ENCODE results near the gene MEI4. TPM values are rescaled to one million over a fixed set of nuclear protein-coding genes. Genes with fewer than 3 reads are reported as not detected.

MEI4 gene
- total and polyA plus RNA-seq, 10 of the 15 experiments (the other 5 are each of a cell fraction or from before 2014, with no cell fraction given): 0.03 to 0.04 (median 0.03) TPM; not detected in 7

DNA sequence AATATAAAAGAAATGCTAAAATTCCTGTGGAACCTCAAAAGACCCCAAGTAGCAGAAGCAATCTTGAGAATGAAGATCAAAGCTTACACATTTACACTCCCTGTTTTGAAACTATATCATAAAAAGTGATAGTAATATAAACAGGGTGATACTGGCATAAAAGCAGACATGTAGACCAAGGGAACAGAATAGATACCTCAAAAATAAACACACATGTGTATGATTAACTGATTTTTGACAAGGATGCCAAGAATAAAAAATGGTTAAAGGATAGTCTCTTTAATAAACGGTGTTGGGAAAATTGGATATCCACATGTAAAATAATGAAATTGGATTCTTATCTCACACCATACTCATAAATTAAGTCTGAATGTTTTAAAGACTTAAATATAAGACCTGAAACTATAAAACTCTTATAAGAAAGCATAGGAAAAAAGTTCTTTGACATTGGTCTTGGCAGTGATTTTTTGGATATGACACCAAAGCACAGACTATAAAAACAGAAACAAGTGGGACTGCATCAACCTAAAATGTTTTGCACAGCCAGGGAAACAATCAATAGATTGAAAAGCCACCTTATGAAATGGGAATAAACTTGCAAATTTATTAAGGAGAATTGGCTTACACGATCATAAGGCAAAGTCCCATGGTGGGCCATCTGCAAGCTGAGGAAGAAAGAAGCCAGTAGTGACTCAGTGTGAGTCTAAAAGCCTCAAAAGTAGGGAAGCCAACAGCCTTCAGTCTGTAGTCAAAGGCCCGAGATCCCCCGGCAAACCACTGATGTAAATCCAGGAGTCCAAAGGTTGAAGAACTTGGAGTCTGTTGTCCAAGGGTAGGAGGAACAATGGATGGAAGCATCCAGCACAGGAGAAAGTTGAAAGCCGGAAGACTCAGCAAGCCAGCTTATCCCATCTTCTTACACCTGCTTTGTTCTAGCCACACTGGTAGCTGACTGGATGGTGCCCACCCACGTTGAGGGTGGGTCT lies 144.3 kb downstream of the MEI4 start:
- Histone ChIP-seq H3K27ac (ENCODE audit: control insufficient read depth, insufficient read depth) (no peak overlapping the region), H4K20me1 (ENCODE audit: control insufficient read depth, insufficient read depth) (no peaks in the 10 kb centered on the region), H3K4me2 (ENCODE audit: control insufficient read depth, insufficient read depth) (no peak overlapping the region), H3K4me1 (ENCODE audit: control insufficient read depth, insufficient read depth, low read length) (no peaks in the 10 kb centered on the region), H3K9ac (ENCODE audit: control insufficient read depth, insufficient read depth, low read length) (no peak overlapping the region), H3K27me3 (replicated peaks in 1 of 2; ENCODE audit: control insufficient read depth in 2 of 2, insufficient read depth in 2 of 2, low read length in 1 of 2) (no peaks in the 10 kb centered on the region), H3K79me2 (ENCODE audit: control insufficient read depth, insufficient read depth, low read length) (no peaks in the 10 kb centered on the region), H3K9me3 (replicated peaks; ENCODE audit: control insufficient read depth, insufficient read depth, low read length) (no peaks in the 10 kb centered on the region), H3K36me3 (ENCODE audit: control insufficient read depth in 2 of 2, insufficient read depth in 2 of 2, low read length in 1 of 2) (no peaks in the 10 kb centered on the region), H3K4me3 (no peak overlapping the region), H2AFZ (ENCODE audit: control insufficient read depth, low read depth, low read length) (no peak overlapping the region)
- intact Hi-C loops (cut with micrococcal nuclease; ENCODE audit: unreplicated experiment) (no loop called here), in situ Hi-C loops (cut with MboI) (no loop called here)
- RAD21 ChIA-PET (ENCODE audit: unreplicated experiment): no interaction called here
- DNase-seq (ENCODE audit: low read depth, low spot score): no peak
- BruUV-seq (replicated peaks): no TSS peak
- POLR2A ChIA-PET: no interaction called here
- CTCF ChIA-PET: no interaction called here
- ATAC-seq: no peak
- WGBS (ENCODE audit: insufficient coverage, insufficient replicate concordance, low lambda C conversion rate, missing lambda C conversion rate): 16% methylated on average over 6 of the region's 6 CpGs
- TF ChIP-seq LARP7 (IDR thresholded peaks at IDR 0.05) (no peak), POLR2A (IDR thresholded peaks at IDR 0.05; ENCODE audit: low read depth, low read length) (no peak), TARDBP (IDR thresholded peaks at IDR 0.05; ENCODE audit: borderline replicate concordance) (no peak), SREBF2 (IDR thresholded peaks at IDR 0.05; ENCODE audit: low read length) (no peak), SIN3A (IDR thresholded peaks at IDR 0.05; ENCODE audit: low read depth, low read length) (no peak), NR2C2 (IDR thresholded peaks at IDR 0.05; ENCODE audit: borderline replicate concordance, control insufficient read depth, insufficient read length, low read depth) (no peak), EZH2 (IDR thresholded peaks at IDR 0.05; ENCODE audit: borderline replicate concordance, control insufficient read depth, low read depth, low read length) (no peak), JUNB (IDR thresholded peaks at IDR 0.05) (no peak), SMAD5 (IDR thresholded peaks at IDR 0.05; ENCODE audit: low read depth) (no peak), TCF12 (IDR thresholded peaks at IDR 0.05; ENCODE audit: low read depth, low read length) (no peak), RAD51 (IDR thresholded peaks at IDR 0.05) (no peak), CHD1 (IDR thresholded peaks at IDR 0.05; ENCODE audit: low read depth, low read length) (no peak)
- TF ChIP-seq, protein P1, sequence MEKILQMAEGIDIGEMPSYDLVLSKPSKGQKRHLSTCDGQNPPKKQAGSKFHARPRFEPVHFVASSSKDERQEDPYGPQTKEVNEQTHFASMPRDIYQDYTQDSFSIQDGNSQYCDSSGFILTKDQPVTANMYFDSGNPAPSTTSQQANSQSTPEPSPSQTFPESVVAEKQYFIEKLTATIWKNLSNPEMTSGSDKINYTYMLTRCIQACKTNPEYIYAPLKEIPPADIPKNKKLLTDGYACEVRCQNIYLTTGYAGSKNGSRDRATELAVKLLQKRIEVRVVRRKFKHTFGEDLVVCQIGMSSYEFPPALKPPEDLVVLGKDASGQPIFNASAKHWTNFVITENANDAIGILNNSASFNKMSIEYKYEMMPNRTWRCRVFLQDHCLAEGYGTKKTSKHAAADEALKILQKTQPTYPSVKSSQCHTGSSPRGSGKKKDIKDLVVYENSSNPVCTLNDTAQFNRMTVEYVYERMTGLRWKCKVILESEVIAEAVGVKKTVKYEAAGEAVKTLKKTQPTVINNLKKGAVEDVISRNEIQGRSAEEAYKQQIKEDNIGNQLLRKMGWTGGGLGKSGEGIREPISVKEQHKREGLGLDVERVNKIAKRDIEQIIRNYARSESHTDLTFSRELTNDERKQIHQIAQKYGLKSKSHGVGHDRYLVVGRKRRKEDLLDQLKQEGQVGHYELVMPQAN (conservative IDR thresholded peaks at IDR 0.05): no peak
- TF ChIP-seq, protein P2, sequence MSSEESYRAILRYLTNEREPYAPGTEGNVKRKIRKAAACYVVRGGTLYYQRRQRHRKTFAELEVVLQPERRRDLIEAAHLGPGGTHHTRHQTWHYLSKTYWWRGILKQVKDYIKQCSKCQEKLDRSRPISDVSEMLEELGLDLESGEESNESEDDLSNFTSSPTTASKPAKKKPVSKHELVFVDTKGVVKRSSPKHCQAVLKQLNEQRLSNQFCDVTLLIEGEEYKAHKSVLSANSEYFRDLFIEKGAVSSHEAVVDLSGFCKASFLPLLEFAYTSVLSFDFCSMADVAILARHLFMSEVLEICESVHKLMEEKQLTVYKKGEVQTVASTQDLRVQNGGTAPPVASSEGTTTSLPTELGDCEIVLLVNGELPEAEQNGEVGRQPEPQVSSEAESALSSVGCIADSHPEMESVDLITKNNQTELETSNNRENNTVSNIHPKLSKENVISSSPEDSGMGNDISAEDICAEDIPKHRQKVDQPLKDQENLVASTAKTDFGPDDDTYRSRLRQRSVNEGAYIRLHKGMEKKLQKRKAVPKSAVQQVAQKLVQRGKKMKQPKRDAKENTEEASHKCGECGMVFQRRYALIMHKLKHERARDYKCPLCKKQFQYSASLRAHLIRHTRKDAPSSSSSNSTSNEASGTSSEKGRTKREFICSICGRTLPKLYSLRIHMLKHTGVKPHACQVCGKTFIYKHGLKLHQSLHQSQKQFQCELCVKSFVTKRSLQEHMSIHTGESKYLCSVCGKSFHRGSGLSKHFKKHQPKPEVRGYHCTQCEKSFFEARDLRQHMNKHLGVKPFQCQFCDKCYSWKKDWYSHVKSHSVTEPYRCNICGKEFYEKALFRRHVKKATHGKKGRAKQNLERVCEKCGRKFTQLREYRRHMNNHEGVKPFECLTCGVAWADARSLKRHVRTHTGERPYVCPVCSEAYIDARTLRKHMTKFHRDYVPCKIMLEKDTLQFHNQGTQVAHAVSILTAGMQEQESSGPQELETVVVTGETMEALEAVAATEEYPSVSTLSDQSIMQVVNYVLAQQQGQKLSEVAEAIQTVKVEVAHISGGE (CRISPR knock-in tag; IDR thresholded peaks at IDR 0.05): no peak
- TF ChIP-seq, protein P3, sequence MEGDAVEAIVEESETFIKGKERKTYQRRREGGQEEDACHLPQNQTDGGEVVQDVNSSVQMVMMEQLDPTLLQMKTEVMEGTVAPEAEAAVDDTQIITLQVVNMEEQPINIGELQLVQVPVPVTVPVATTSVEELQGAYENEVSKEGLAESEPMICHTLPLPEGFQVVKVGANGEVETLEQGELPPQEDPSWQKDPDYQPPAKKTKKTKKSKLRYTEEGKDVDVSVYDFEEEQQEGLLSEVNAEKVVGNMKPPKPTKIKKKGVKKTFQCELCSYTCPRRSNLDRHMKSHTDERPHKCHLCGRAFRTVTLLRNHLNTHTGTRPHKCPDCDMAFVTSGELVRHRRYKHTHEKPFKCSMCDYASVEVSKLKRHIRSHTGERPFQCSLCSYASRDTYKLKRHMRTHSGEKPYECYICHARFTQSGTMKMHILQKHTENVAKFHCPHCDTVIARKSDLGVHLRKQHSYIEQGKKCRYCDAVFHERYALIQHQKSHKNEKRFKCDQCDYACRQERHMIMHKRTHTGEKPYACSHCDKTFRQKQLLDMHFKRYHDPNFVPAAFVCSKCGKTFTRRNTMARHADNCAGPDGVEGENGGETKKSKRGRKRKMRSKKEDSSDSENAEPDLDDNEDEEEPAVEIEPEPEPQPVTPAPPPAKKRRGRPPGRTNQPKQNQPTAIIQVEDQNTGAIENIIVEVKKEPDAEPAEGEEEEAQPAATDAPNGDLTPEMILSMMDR (IDR thresholded peaks at IDR 0.05 in 2 of 3, conservative IDR thresholded peaks at IDR 0.05 in 1 of 3; ENCODE audit: control insufficient read depth in 2 of 3, extremely low read depth in 1 of 3, insufficient read depth in 1 of 3, low read depth in 3 of 3, low read length in 3 of 3): no peak
- TF ChIP-seq, protein P4, sequence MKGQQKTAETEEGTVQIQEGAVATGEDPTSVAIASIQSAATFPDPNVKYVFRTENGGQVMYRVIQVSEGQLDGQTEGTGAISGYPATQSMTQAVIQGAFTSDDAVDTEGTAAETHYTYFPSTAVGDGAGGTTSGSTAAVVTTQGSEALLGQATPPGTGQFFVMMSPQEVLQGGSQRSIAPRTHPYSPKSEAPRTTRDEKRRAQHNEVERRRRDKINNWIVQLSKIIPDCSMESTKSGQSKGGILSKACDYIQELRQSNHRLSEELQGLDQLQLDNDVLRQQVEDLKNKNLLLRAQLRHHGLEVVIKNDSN (IDR thresholded peaks at IDR 0.05; ENCODE audit: borderline replicate concordance, extremely low read length, insufficient read depth, low read depth, low read length): no peak
- SMC1A ChIA-PET (ENCODE audit: uncharacterized antibody, unreplicated experiment): no interaction called here
- no peak for FAIRE-seq

Data from GM12878 (cell line).